Natural killer cell (primary cell): ENCODE measurements around the gene NAA40. TPM values are rescaled to one million over a fixed set of nuclear protein-coding genes. Genes with fewer than 3 reads are reported as not detected.
A peak's percentile ranks its signal among the peaks of the same experiment; 100 is the strongest.

ENCODE experiments used
- ATAC-seq, 3 donors: fragments of 150-1000 bp in 2 of 3; fragments of 200-7000 bp in 1 of 3; cut with Tn5 transposase; 1 replicate in 1 of 3; 2 replicates in 2 of 3; pipeline ENCODE4 v1.10.0; 2021; ENCODE audit warnings: mild to moderate bottlenecking in 2 of 3, moderate library complexity in 2 of 3
- DNase-seq, 2 donors: peaks; one replicate each; pipeline versions ENCODE4 v3.0.0 to v3.0.0-alpha.2; 2013 to 2021; ENCODE audit warnings: mixed read lengths in 1 of 2
- H3K27ac ChIP-seq: one replicate; pipeline ENCODE4 v1.5.1; 2013; ENCODE audit warnings: mild to moderate bottlenecking, low read length
- H3K27me3 ChIP-seq: one replicate; pipeline ENCODE4 v1.6.1; 2013; ENCODE audit warnings: low read length; ENCODE audit not compliant: control insufficient read depth, insufficient read depth
- H3K36me3 ChIP-seq: one replicate; pipeline ENCODE4 v1.6.1; 2013; ENCODE audit warnings: low read length; ENCODE audit not compliant: control insufficient read depth, insufficient read depth
- H3K4me1 ChIP-seq: one replicate; pipeline ENCODE4 v1.6.1; 2013; ENCODE audit warnings: low read length; ENCODE audit not compliant: control insufficient read depth, insufficient read depth
- H3K4me3 ChIP-seq: one replicate; pipeline ENCODE4 v1.5.1; 2013; ENCODE audit warnings: low read length
- H3K9me3 ChIP-seq: one replicate; pipeline ENCODE4 v1.6.1; 2013; ENCODE audit warnings: low read length; ENCODE audit not compliant: control insufficient read depth, insufficient read depth
- H3K27ac Mint-ChIP-seq, 2 donors: one replicate each; pipeline ENCODE4 v1.8.0; 2022; ENCODE audit warnings: mild to moderate bottlenecking in 2 of 2, mixed read lengths in 2 of 2, moderate library complexity in 1 of 2
- H3K27me3 Mint-ChIP-seq, 2 donors: one replicate each; pipeline ENCODE4 v1.8.0; 2022; ENCODE audit warnings: low read depth in 2 of 2, mixed read lengths in 2 of 2
- H3K36me3 Mint-ChIP-seq: one replicate; pipeline ENCODE4 v1.8.0; 2022; ENCODE audit warnings: mixed read lengths
- H3K4me1 Mint-ChIP-seq, 2 donors: one replicate each; pipeline ENCODE4 v1.8.0; 2022; ENCODE audit warnings: mixed read lengths in 2 of 2
- H3K4me3 Mint-ChIP-seq: one replicate; pipeline ENCODE4 v1.8.0; 2022; ENCODE audit warnings: mild to moderate bottlenecking, moderate library complexity, mixed read lengths
- H3K9me3 Mint-ChIP-seq, 2 donors: one replicate each; pipeline ENCODE4 v1.8.0; 2022; ENCODE audit warnings: mixed read lengths in 2 of 2
- WGBS: methylation state at CpG from one replicate; pipeline ENCODE4 v1.1.7; 2013; ENCODE audit warnings: missing lambda C conversion rate; ENCODE audit not compliant: insufficient coverage; 5-methylcytosine and 5-hydroxymethylcytosine counted together
- intact Hi-C: fragments of 100-400 bp; cut with micrococcal nuclease; formaldehyde crosslinking; loops from one replicate; pipeline ENCODE4 v1.14.2; 2022
- total RNA-seq, 4 donors: library from RNA; stranded (reverse); fragments of 120-200 nt in 1 of 4; gene quantifications; one replicate each; pipeline versions ENCODE4 v1.2.3 to v1.2.4, GENCODE V29; 2013 to 2022
- TF ChIP-seq, protein P1 (sequence below): fragments of 200-600 bp; IDR thresholded peaks from one replicate; pipeline ENCODE4 v1.8.0; 2022; ENCODE audit warnings: antibody characterized with exemption

NAA40 gene
- total RNA-seq, 3 donors from 2014 or later (not counting 1 experiment from before 2014, with no cell fraction given): 44.8 to 72.1 (median 57.4) TPM

GRCh38 chr11:63901660-63902059, 37.1 kb upstream of the NAA40 start:
- WGBS: 78% methylated on average over 2 of the region's 3 CpGs
- H3K27ac Mint-ChIP-seq: peak overlapping the region in 1 of 2 donors; percentile 30

DNA sequence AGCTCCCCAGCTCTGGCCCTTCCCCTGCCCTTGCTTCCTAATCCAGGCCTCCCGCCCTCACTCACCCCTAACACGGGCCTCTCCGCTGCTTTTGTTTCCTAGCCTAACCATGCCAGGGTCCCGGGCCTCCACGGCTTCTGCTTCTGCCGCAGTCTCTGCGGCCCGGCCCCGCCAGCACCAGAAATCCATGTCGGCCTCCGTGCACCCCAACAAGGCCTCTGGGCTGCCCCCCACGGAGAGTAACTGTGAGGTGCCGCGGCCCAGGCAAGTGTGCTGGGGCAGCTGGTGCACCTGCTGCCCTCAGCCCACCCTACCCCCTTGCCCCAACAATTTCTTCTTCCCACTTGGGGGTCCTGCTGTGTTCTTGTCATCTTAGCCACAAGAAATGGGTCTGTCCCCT, 34.9 kb upstream of the NAA40 start:
- peaks cover 93% of the 10 kb centered on the region for H3K36me3 ChIP-seq
- 95% methylated on average over 14 of the region's 14 CpGs for WGBS
- H3K27ac Mint-ChIP-seq: peak overlapping the region in 1 of 2 donors; percentile 31
- peaks cover 6 to 14% of the 10 kb centered on the region in 2 donors for H3K4me1 Mint-ChIP-seq
- TF ChIP-seq, protein P1, sequence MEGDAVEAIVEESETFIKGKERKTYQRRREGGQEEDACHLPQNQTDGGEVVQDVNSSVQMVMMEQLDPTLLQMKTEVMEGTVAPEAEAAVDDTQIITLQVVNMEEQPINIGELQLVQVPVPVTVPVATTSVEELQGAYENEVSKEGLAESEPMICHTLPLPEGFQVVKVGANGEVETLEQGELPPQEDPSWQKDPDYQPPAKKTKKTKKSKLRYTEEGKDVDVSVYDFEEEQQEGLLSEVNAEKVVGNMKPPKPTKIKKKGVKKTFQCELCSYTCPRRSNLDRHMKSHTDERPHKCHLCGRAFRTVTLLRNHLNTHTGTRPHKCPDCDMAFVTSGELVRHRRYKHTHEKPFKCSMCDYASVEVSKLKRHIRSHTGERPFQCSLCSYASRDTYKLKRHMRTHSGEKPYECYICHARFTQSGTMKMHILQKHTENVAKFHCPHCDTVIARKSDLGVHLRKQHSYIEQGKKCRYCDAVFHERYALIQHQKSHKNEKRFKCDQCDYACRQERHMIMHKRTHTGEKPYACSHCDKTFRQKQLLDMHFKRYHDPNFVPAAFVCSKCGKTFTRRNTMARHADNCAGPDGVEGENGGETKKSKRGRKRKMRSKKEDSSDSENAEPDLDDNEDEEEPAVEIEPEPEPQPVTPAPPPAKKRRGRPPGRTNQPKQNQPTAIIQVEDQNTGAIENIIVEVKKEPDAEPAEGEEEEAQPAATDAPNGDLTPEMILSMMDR: no peak
- no peak overlapping the region for H3K27ac ChIP-seq
- H3K4me3 ChIP-seq: no peak overlapping the region
- H3K27me3 Mint-ChIP-seq: no peaks in the 10 kb centered on the region
- no peaks in the 10 kb centered on the region for H3K9me3 ChIP-seq
- ATAC-seq: no peak
- intact Hi-C loops: no loop called here
- no peak overlapping the region for H3K4me3 Mint-ChIP-seq
- no peaks in the 10 kb centered on the region for H3K27me3 ChIP-seq
- H3K4me1 ChIP-seq: no peaks in the 10 kb centered on the region
- H3K36me3 Mint-ChIP-seq: no peaks in the 10 kb centered on the region
- no peak for DNase-seq
- no peaks in the 10 kb centered on the region for H3K9me3 Mint-ChIP-seq

More at GRCh38 chr11:63901660-63902059, 37.1 kb upstream of the NAA40 start:
- H3K36me3 ChIP-seq: peaks cover 95% of the 10 kb centered on the region
- no peaks in the 10 kb centered on the region for H3K27me3 ChIP-seq
- TF ChIP-seq, protein P1: no peak
- Mint-ChIP-seq H3K4me1 (peaks cover 10 to 22% of the 10 kb centered on the region in 2 donors), H3K36me3 (no peaks in the 10 kb centered on the region), H3K9me3 (no peaks in the 10 kb centered on the region), H3K27me3 (no peaks in the 10 kb centered on the region), H3K4me3 (no peak overlapping the region)
- no peak overlapping the region for H3K27ac ChIP-seq
- ATAC-seq (peak in 2 of 3 donors; percentile 40 to 63), DNase-seq (peak in 1 of 2 donors; percentile 51)
- intact Hi-C loops: no loop called here
- H3K4me3 ChIP-seq: no peak overlapping the region
- no peaks in the 10 kb centered on the region for H3K9me3 ChIP-seq
- no peaks in the 10 kb centered on the region for H3K4me1 ChIP-seq

DNA sequence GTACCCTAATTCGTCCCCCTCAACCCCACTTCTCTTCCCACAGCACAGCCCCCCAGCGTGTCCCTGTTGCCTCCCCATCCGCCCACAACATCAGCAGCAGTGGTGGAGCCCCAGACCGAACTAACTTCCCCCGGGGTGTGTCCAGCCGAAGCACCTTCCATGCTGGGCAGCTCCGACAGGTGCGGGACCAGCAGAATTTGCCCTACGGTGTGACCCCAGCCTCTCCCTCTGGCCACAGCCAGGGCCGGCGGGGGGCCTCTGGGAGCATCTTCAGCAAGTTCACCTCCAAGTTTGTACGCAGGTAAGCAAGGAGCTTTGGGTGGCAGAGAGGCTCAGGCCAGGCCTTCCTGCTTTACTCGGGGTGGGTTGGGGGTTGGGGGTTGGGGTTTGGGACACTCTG, 34.1 kb upstream of the NAA40 start:
- no peak overlapping the region for H3K4me3 Mint-ChIP-seq
- peaks cover 6 to 14% of the 10 kb centered on the region in 2 donors for H3K4me1 Mint-ChIP-seq
- H3K27ac ChIP-seq: no peak overlapping the region
- H3K9me3 ChIP-seq: no peaks in the 10 kb centered on the region
- peaks cover 89% of the 10 kb centered on the region for H3K36me3 ChIP-seq
- no peaks in the 10 kb centered on the region for H3K27me3 ChIP-seq
- peak overlapping the region in 1 of 2 donors; percentile 31 for H3K27ac Mint-ChIP-seq
- TF ChIP-seq, protein P1: no peak
- no peaks in the 10 kb centered on the region for H3K27me3 Mint-ChIP-seq
- WGBS: 95% methylated on average over 13 of the region's 13 CpGs
- no peaks in the 10 kb centered on the region for H3K4me1 ChIP-seq
- intact Hi-C loops: no loop called here
- H3K9me3 Mint-ChIP-seq: no peaks in the 10 kb centered on the region
- no peaks in the 10 kb centered on the region for H3K36me3 Mint-ChIP-seq
- no peak for DNase-seq
- H3K4me3 ChIP-seq: no peak overlapping the region
- ATAC-seq: no peak

GRCh38 chr11:63905179-63905578, 33.6 kb upstream of the NAA40 start:
- intact Hi-C loops: no loop called here
- TF ChIP-seq, protein P1: no peak
- H3K36me3 ChIP-seq: peaks cover 85% of the 10 kb centered on the region
- no peaks in the 10 kb centered on the region for H3K4me1 ChIP-seq
- H3K9me3 Mint-ChIP-seq: no peaks in the 10 kb centered on the region
- no peaks in the 10 kb centered on the region for H3K36me3 Mint-ChIP-seq
- H3K4me3 Mint-ChIP-seq: no peak overlapping the region
- H3K4me3 ChIP-seq: no peak overlapping the region
- peaks cover 6 to 14% of the 10 kb centered on the region in 2 donors for H3K4me1 Mint-ChIP-seq
- peak overlapping the region in 1 of 2 donors; percentile 31 for H3K27ac Mint-ChIP-seq
- H3K27me3 Mint-ChIP-seq: no peaks in the 10 kb centered on the region
- WGBS: 93% methylated on average over 6 of the region's 6 CpGs
- DNase-seq: no peak
- no peaks in the 10 kb centered on the region for H3K9me3 ChIP-seq
- H3K27ac ChIP-seq: no peak overlapping the region
- ATAC-seq: no peak
- H3K27me3 ChIP-seq: no peaks in the 10 kb centered on the region
